A673 (cell line): ENCODE data around the gene ZFPM1.

Experiments used
- CTCF ChIP-seq: fragments of 300-800, 200-600 bp; sonication (generic); conservative IDR thresholded peaks from 2 replicates; pipeline ENCODE4 v1.5.1; 2017; ENCODE audit warnings: low read depth, mild to moderate bottlenecking, antibody characterized with exemption, low read length, moderate library complexity, mixed read lengths
- EZH2 ChIP-seq: fragments of 200-600 bp; sonication (generic); IDR thresholded peaks from 2 replicates; pipeline ENCODE4 v1.6.1; 2017; ENCODE audit warnings: borderline replicate concordance, low read depth, mild to moderate bottlenecking, mixed read lengths, antibody characterized with exemption, low read length; ENCODE audit not compliant: poor library complexity, severe bottlenecking

- TF ChIP-seq CTCF (no peak), EZH2 (no peak)
These were observed 101.7 kb downstream of the ZFPM1 start for GRCh38 chr16:88554711-88555264.
